Chondrocyte (in vitro differentiated cells): Measurements from ENCODE around the gene NSD1. TPM values are rescaled to one million over a fixed set of nuclear protein-coding genes. Genes with fewer than 3 reads are reported as not detected.

Source experiments
- DNase-seq: peaks from one replicate; pipeline ENCODE4 v3.0.0; 2021; ENCODE audit warnings: mixed read lengths, low spot score
- H3K27ac Mint-ChIP-seq: one replicate; pipeline ENCODE4 v1.8.0; 2021; ENCODE audit warnings: mild to moderate bottlenecking, moderate library complexity, mixed read lengths; ENCODE audit not compliant: unreplicated experiment
- H3K27me3 Mint-ChIP-seq: 2 replicates; pipeline ENCODE4 v1.8.0; 2021; ENCODE audit warnings: low read depth, mixed read lengths
- H3K36me3 Mint-ChIP-seq: 2 replicates; pipeline ENCODE4 v1.8.0; 2021; ENCODE audit warnings: low read depth, mixed read lengths
- H3K4me1 Mint-ChIP-seq: 2 replicates; pipeline ENCODE4 v1.8.0; 2021; ENCODE audit warnings: low read depth, mild to moderate bottlenecking, mixed read lengths
- H3K4me3 Mint-ChIP-seq: one replicate; pipeline ENCODE4 v1.8.0; 2021; ENCODE audit warnings: mild to moderate bottlenecking, moderate library complexity, mixed read lengths; ENCODE audit not compliant: unreplicated experiment
- H3K9me3 Mint-ChIP-seq: 2 replicates; pipeline ENCODE4 v1.8.0; 2021; ENCODE audit warnings: low read depth, mixed read lengths
- CTCF ChIP-seq: fragments of 200-600 bp; sonication (generic); IDR thresholded peaks from 2 replicates; pipeline ENCODE4 v1.5.0; 2021; ENCODE audit warnings: antibody characterized with exemption, mild to moderate bottlenecking, moderate library complexity
- total RNA-seq: library from RNA; stranded (reverse); gene quantifications from 3 replicates; pipeline ENCODE4 v1.2.1, GENCODE V29; 2021

Gene NSD1
- total RNA-seq, 1 donor from 2014 or later: 67.3 TPM

GRCh38 chr5:177107159-177107558, 26.4 kb upstream of the NSD1 start:
- Mint-ChIP-seq H3K9me3 (no peaks in the 10 kb centered on the region), H3K4me1 (no peaks in the 10 kb centered on the region), H3K36me3 (peaks cover 2% of the 10 kb centered on the region), H3K27me3 (peaks cover 2% of the 10 kb centered on the region), H3K4me3 (no peak overlapping the region), H3K27ac (no peak overlapping the region)
- no peak for DNase-seq
- TF ChIP-seq CTCF: no peak

- Mint-ChIP-seq H3K36me3 (peaks cover 2% of the 10 kb centered on the region), H3K27me3 (peaks cover 2% of the 10 kb centered on the region), H3K9me3 (no peaks in the 10 kb centered on the region), H3K27ac (peak overlapping the region; percentile 5), H3K4me1 (no peaks in the 10 kb centered on the region), H3K4me3 (no peak overlapping the region)
- no peak for TF ChIP-seq CTCF
- DNase-seq: no peak
Observed at GRCh38 chr5:177109810-177110209, 23.8 kb upstream of the NSD1 start.

- Mint-ChIP-seq H3K27ac (no peak overlapping the region), H3K4me3 (peak overlapping the region; percentile 7), H3K4me1 (no peaks in the 10 kb centered on the region), H3K9me3 (no peaks in the 10 kb centered on the region), H3K36me3 (peaks cover 2% of the 10 kb centered on the region), H3K27me3 (no peaks in the 10 kb centered on the region)
- DNase-seq: no peak
- peak; percentile 94 for TF ChIP-seq CTCF
Observed at GRCh38 chr5:177111720-177112394, 21.7 kb upstream of the NSD1 start.

- Mint-ChIP-seq H3K9me3 (no peaks in the 10 kb centered on the region), H3K27ac (no peak overlapping the region), H3K36me3 (no peaks in the 10 kb centered on the region), H3K4me3 (no peak overlapping the region), H3K4me1 (no peaks in the 10 kb centered on the region), H3K27me3 (no peaks in the 10 kb centered on the region)
- no peak for TF ChIP-seq CTCF
- no peak for DNase-seq
Observed at GRCh38 chr5:177112589-177113220, 20.9 kb upstream of the NSD1 start.

GRCh38 chr5:177113566-177114424, 19.8 kb upstream of the NSD1 start:
- H3K4me1 Mint-ChIP-seq: no peaks in the 10 kb centered on the region
- no peaks in the 10 kb centered on the region for H3K36me3 Mint-ChIP-seq
- no peak overlapping the region for H3K4me3 Mint-ChIP-seq
- TF ChIP-seq CTCF: peak; percentile 94
- H3K27ac Mint-ChIP-seq: no peak overlapping the region
- H3K27me3 Mint-ChIP-seq: no peaks in the 10 kb centered on the region
- no peak for DNase-seq
- H3K9me3 Mint-ChIP-seq: no peaks in the 10 kb centered on the region
